B cell (primary cell): Measurements from ENCODE around the gene MSL1. TPM values are rescaled to one million over a fixed set of nuclear protein-coding genes. Genes with fewer than 3 reads are reported as not detected.

Experiments used
- ATAC-seq: fragments of 200-7000 bp; cut with Tn5 transposase; one replicate; pipeline ENCODE4 v1.10.0; 2021; ENCODE audit warnings: low read depth, mild to moderate bottlenecking, moderate number of reproducible peaks, moderate library complexity
- CTCF ChIA-PET: fragments of 350-600 bp; sonication (Branson Sonifier 250); formaldehyde crosslinking; loops from one replicate; lab custom pipeline; 2021; ENCODE audit warnings: antibody characterized with exemption, inconsistent platforms; lab: Charles Lee
- POLR2A ChIA-PET: fragments of 350-600 bp; sonication (Branson Sonifier 250); formaldehyde crosslinking; loops from one replicate; lab custom pipeline; 2021; ENCODE audit warnings: antibody characterized with exemption; lab: Charles Lee
- DNase-seq: peaks from one replicate; pipeline ENCODE4 v3.0.0; 2013
- H2AFZ ChIP-seq: 2 replicates; pipeline ENCODE4 v1.6.1; 2012; ENCODE audit warnings: mild to moderate bottlenecking, low read depth, low read length; ENCODE audit not compliant: insufficient read depth, poor library complexity, severe bottlenecking
- H3K27ac ChIP-seq, 2 donors: 1 replicate in 1 of 2; 2 replicates in 1 of 2; pipeline ENCODE4 v1.5.1; 2012 to 2013; ENCODE audit warnings: low read length in 2 of 2, mild to moderate bottlenecking in 2 of 2, moderate library complexity in 1 of 2
- H3K27me3 ChIP-seq, 4 experiments: fragments of 200-600 bp in 1 of 4; sonication (generic) in 1 of 4; replicated peaks in 1 of 4; 1 replicate in 2 of 4; 2 replicates in 2 of 4; pipeline versions ENCODE4 v1.6.1 to v1.7.0; 2013 to 2016; ENCODE audit warnings: low read length in 3 of 4, mild to moderate bottlenecking in 2 of 4, mixed read lengths in 1 of 4, moderate library complexity in 1 of 4; ENCODE audit not compliant: insufficient read depth in 4 of 4, control insufficient read depth in 3 of 4; ENCODE audit errors: control extremely low read depth in 1 of 4
- H3K36me3 ChIP-seq, 2 experiments: replicated peaks in 1 of 2; 1 replicate in 1 of 2; 2 replicates in 1 of 2; pipeline versions ENCODE4 v1.6.1 to v1.7.1; 2013; ENCODE audit warnings: low read length in 1 of 2; ENCODE audit not compliant: insufficient read depth in 2 of 2, control insufficient read depth in 1 of 2; ENCODE audit errors: control extremely low read depth in 1 of 2, extremely low read depth in 1 of 2
- H3K4me1 ChIP-seq, 2 donors: fragments of 200-600 bp in 1 of 2; sonication (generic) in 1 of 2; 1 replicate in 1 of 2; 2 replicates in 1 of 2; pipeline versions ENCODE4 v1.5.1 to v1.6.1; 2013 to 2017; ENCODE audit warnings: low read length in 2 of 2; ENCODE audit not compliant: control insufficient read depth in 2 of 2, insufficient read depth in 2 of 2
- H3K4me2 ChIP-seq: replicated peaks from 2 replicates; pipeline ENCODE3; 2012; ENCODE audit warnings: mild to moderate bottlenecking, low read depth, low read length; ENCODE audit not compliant: poor library complexity, severe bottlenecking
- H3K4me3 ChIP-seq, 5 experiments: fragments of 200-600 bp in 1 of 5; sonication (generic) in 1 of 5; 1 replicate in 3 of 5; 2 replicates in 2 of 5; pipeline versions ENCODE4 v1.5.1 to v1.7.0; 2011 to 2016; ENCODE audit warnings: low read length in 4 of 5, mild to moderate bottlenecking in 4 of 5, low read depth in 2 of 5, control low read depth in 1 of 5, moderate library complexity in 1 of 5; ENCODE audit not compliant: insufficient read depth in 1 of 5; ENCODE audit errors: control extremely low read depth in 1 of 5, extremely low read depth in 1 of 5
- H3K79me2 ChIP-seq: fragments of 200-600 bp; sonication (generic); one replicate; pipeline ENCODE4 v1.6.0; 2016; ENCODE audit warnings: low read length; ENCODE audit not compliant: control insufficient read depth, insufficient read depth
- H3K9ac ChIP-seq: fragments of 200-600 bp; sonication (generic); 2 replicates; pipeline ENCODE4 v1.6.1; 2017; ENCODE audit warnings: mild to moderate bottlenecking, low read length, moderate library complexity
- H3K9me3 ChIP-seq, 3 donors: one replicate each; pipeline versions ENCODE4 v1.6.1 to v1.7.1; 2013; ENCODE audit warnings: low read length in 2 of 3; ENCODE audit not compliant: control insufficient read depth in 2 of 3, insufficient read depth in 1 of 3; ENCODE audit errors: control extremely low read depth in 1 of 3
- H4K20me1 ChIP-seq: 2 replicates; pipeline ENCODE4 v1.6.0; 2012; ENCODE audit warnings: mild to moderate bottlenecking, low read length; ENCODE audit not compliant: insufficient read depth, control insufficient read depth, poor library complexity, severe bottlenecking
- H3K27ac Mint-ChIP-seq: one replicate; pipeline ENCODE4 v1.8.0; 2021; ENCODE audit warnings: mixed read lengths
- H3K27me3 Mint-ChIP-seq: one replicate; pipeline ENCODE4 v1.8.0; 2021; ENCODE audit warnings: mixed read lengths
- H3K4me1 Mint-ChIP-seq: one replicate; pipeline ENCODE4 v1.8.0; 2021; ENCODE audit warnings: mixed read lengths
- H3K4me3 Mint-ChIP-seq: one replicate; pipeline ENCODE4 v1.8.0; 2021; ENCODE audit warnings: mixed read lengths
- H3K9me3 Mint-ChIP-seq: one replicate; pipeline ENCODE4 v1.8.0; 2022; ENCODE audit warnings: mixed read lengths; ENCODE audit not compliant: insufficient read depth
- CTCF ChIP-seq: fragments of 200-600 bp; IDR thresholded peaks from one replicate; pipeline ENCODE4 v1.8.0; 2022; ENCODE audit warnings: antibody characterized with exemption, mild to moderate bottlenecking
- EZH2 ChIP-seq: IDR thresholded peaks from 2 replicates; pipeline ENCODE4 v1.6.1; 2012; ENCODE audit warnings: borderline replicate concordance, low read depth, mild to moderate bottlenecking, moderate library complexity, low read length; ENCODE audit not compliant: insufficient read depth, poor library complexity, severe bottlenecking
- WGBS: methylation state at CpG from one replicate; pipeline ENCODE4 v1.1.5; 2013; ENCODE audit warnings: missing lambda C conversion rate; ENCODE audit not compliant: insufficient coverage; 5-methylcytosine and 5-hydroxymethylcytosine counted together
- intact Hi-C: fragments of 100-400 bp; cut with micrococcal nuclease; formaldehyde crosslinking; loops from one replicate; pipeline ENCODE4 v1.10.0; 2022
- polyA plus RNA-seq: library from polyadenylated mRNA; depleted of rRNA; stranded (reverse); fragments of >200 nt; gene quantifications from 2 replicates; pipeline ENCODE4 v1.2.3, GENCODE V29; 2012
- total RNA-seq, 2 donors: library from RNA; stranded (reverse); fragments of 120-200 nt in 1 of 2; gene quantifications; 1 replicate in 1 of 2; 2 replicates in 1 of 2; pipeline versions ENCODE4 v1.2.3 to v1.2.4, GENCODE V29; 2013 to 2022

The MSL1 gene
- total and polyA plus RNA-seq, 2 donors (not counting 1 experiment from before 2014, with no cell fraction given), result 80.1 to 129 TPM

GRCh38 chr17:40113907-40114245 lies 7.9 kb upstream of the MSL1 start:
- H3K4me2 ChIP-seq, result peak overlapping the region; percentile 76
- Mint-ChIP-seq H3K27ac (peak overlapping the region; percentile 89), H3K27me3 (no peaks in the 10 kb centered on the region), H3K4me1 (peaks cover 40% of the 10 kb centered on the region), H3K4me3 (peak overlapping the region; percentile 92), H3K9me3 (no peaks in the 10 kb centered on the region)
- H3K4me3 ChIP-seq, result peak overlapping the region in 4 of 5 experiments; percentile 36 to 62 (median 58)
- intact Hi-C loops, result loop anchor here (1.0 to 5.0 kb wide), 13 partner anchors 7 to 303 kb away; partner anchors contain the start of genes CASC3, CDC6, MED24 and MSL1
- ChIA-PET CTCF (interaction anchor here (0.7 to 9.0 kb wide), 24 partner anchors 10 to 228 kb away, joined by 3 to 204 read pairs (median 24); partner anchors contain the start of genes CASC3, CSF3, MSL1 and NR1D1), POLR2A (interaction anchor here (0.6 to 2.3 kb wide), 5 partner anchors 9 to 118 kb away, joined by 5 to 20 read pairs (median 11); partner anchors contain the start of genes CASC3 and MSL1)
- peak overlapping the region; percentile 68 for H2AFZ ChIP-seq
- H4K20me1 ChIP-seq, result no peaks in the 10 kb centered on the region
- ATAC-seq (no peak), DNase-seq (no peak)
- H3K27me3 ChIP-seq, result no peaks in the 10 kb centered on the region
- 100% methylated on average over 2 of the region's 5 CpGs for WGBS
- H3K9me3 ChIP-seq, result no peaks in the 10 kb centered on the region
- H3K27ac ChIP-seq, result peak overlapping the region; percentile 26 to 40
- no peaks in the 10 kb centered on the region for H3K79me2 ChIP-seq
- peaks cover 28 to 35% of the 10 kb centered on the region in 2 donors for H3K4me1 ChIP-seq
- peak overlapping the region; percentile 58 for H3K9ac ChIP-seq
- TF ChIP-seq EZH2 (no peak), CTCF (no peak)
- no peaks in the 10 kb centered on the region for H3K36me3 ChIP-seq

- intact Hi-C loops, result no loop called here
- no peak overlapping the region for H3K27ac Mint-ChIP-seq
- Histone ChIP-seq H3K4me2 (no peak overlapping the region), H4K20me1 (no peaks in the 10 kb centered on the region), H3K36me3 (no peaks in the 10 kb centered on the region), H3K27me3 (no peaks in the 10 kb centered on the region), H3K4me1 (peaks cover 25 to 33% of the 10 kb centered on the region in 2 donors), H3K79me2 (no peaks in the 10 kb centered on the region), H3K27ac (no peak overlapping the region), H3K4me3 (no peak overlapping the region), H3K9ac (no peak overlapping the region), H2AFZ (no peak overlapping the region), H3K9me3 (no peaks in the 10 kb centered on the region)
- ATAC-seq (no peak), DNase-seq (no peak)
- TF ChIP-seq EZH2, result no peak
- TF ChIP-seq CTCF, result no peak
- H3K27me3 Mint-ChIP-seq, result no peaks in the 10 kb centered on the region
- H3K4me3 Mint-ChIP-seq, result no peak overlapping the region
- H3K9me3 Mint-ChIP-seq, result no peaks in the 10 kb centered on the region
- no CpG with 5 or more reads among the region's 2 CpGs for WGBS
- POLR2A ChIA-PET, result interaction anchor here (0.5 to 1.3 kb wide), 3 partner anchors 9 to 26 kb away, joined by 3 to 4 read pairs (median 3); no protein-coding TSS in a partner anchor
- peaks cover 36% of the 10 kb centered on the region for H3K4me1 Mint-ChIP-seq
- CTCF ChIA-PET, result interaction anchor here (1.1 to 9.0 kb wide), 8 partner anchors 14 to 77 kb away, joined by 3 to 204 read pairs (median 86); partner anchors contain the start of genes CASC3 and NR1D1
These were observed 6.7 kb upstream of the MSL1 start for GRCh38 chr17:40115101-40115436.
